NB4 (cell line): ENCODE measurements around the gene SREBF1.

Experiments used
- DNase-seq: peaks from one replicate; pipeline ENCODE4 v3.0.0; 2010; ENCODE audit warnings: low read depth
- H3K4me3 ChIP-seq: one replicate; pipeline ENCODE4 v1.5.1; 2011; ENCODE audit warnings: mild to moderate bottlenecking, low read depth, low read length, moderate library complexity
- MYC ChIP-seq: IDR thresholded peaks from 2 replicates; pipeline ENCODE4 v1.6.1; 2011; ENCODE audit warnings: low read depth, low read length
- POLR2A ChIP-seq: IDR thresholded peaks from 2 replicates; pipeline ENCODE4 v1.6.1; 2011; ENCODE audit warnings: mild to moderate bottlenecking; ENCODE audit not compliant: insufficient read length; ENCODE audit errors: extremely low read depth
- TF ChIP-seq, protein P1 (sequence below): IDR thresholded peaks from 2 replicates; pipeline ENCODE4 v1.6.1; 2011; ENCODE audit warnings: low read depth, low read length
- TF ChIP-seq, protein P2 (sequence below): IDR thresholded peaks from one replicate; pipeline ENCODE4 v1.5.1; 2012; ENCODE audit warnings: low read depth, low read length

The SREBF1 gene

DNA sequence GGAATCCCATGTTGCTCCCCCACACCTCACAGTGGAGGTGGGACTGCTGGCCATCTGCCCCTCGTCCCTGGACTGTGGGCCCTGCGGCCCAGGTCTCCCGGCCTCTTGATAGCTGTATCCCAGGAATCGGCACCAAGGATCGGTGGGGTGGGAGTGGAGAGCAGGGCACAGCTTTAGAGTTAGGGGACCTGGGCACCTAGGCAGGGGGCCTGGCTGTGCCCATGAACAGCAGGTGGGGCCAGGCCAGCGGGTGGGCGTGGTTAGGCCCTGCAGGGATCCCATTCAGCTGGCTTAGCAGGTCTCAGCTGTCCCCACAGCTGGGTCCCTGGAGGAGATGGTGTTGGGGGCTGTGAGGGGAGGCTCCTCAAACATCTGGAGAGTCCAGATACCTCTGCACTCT lies 49.2 kb downstream of the SREBF1 start:
- no peak overlapping the region for H3K4me3 ChIP-seq
- no peak for DNase-seq
- TF ChIP-seq, protein P1, sequence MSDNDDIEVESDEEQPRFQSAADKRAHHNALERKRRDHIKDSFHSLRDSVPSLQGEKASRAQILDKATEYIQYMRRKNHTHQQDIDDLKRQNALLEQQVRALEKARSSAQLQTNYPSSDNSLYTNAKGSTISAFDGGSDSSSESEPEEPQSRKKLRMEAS = no peak
- TF ChIP-seq MYC (no peak), POLR2A (no peak)
- TF ChIP-seq, protein P2, sequence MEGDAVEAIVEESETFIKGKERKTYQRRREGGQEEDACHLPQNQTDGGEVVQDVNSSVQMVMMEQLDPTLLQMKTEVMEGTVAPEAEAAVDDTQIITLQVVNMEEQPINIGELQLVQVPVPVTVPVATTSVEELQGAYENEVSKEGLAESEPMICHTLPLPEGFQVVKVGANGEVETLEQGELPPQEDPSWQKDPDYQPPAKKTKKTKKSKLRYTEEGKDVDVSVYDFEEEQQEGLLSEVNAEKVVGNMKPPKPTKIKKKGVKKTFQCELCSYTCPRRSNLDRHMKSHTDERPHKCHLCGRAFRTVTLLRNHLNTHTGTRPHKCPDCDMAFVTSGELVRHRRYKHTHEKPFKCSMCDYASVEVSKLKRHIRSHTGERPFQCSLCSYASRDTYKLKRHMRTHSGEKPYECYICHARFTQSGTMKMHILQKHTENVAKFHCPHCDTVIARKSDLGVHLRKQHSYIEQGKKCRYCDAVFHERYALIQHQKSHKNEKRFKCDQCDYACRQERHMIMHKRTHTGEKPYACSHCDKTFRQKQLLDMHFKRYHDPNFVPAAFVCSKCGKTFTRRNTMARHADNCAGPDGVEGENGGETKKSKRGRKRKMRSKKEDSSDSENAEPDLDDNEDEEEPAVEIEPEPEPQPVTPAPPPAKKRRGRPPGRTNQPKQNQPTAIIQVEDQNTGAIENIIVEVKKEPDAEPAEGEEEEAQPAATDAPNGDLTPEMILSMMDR = no peak

DNA sequence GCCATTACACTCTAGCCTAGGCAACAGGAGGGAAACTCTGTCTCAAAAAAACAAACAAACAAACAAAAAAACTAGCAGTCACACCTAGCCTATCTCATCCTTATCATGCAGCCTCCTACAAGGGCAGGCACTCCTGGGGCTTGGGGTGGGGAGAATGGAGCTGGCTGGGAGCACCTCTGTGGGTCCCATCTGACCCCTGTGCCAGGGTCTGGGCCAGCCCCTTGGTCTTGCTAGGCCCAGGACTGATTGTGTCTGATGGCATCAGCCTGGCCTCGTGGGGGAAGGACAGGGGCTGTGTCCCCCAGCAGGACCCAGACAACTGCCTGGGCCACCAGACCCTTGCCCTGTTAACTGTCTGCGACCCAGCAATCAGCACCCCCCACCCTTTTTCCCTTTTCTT lies 49.8 kb downstream of the SREBF1 start:
- TF ChIP-seq POLR2A (no peak), MYC (no peak)
- TF ChIP-seq, protein P1 = no peak
- TF ChIP-seq, protein P2 = no peak
- DNase-seq = no peak
- H3K4me3 ChIP-seq = no peak overlapping the region

DNA sequence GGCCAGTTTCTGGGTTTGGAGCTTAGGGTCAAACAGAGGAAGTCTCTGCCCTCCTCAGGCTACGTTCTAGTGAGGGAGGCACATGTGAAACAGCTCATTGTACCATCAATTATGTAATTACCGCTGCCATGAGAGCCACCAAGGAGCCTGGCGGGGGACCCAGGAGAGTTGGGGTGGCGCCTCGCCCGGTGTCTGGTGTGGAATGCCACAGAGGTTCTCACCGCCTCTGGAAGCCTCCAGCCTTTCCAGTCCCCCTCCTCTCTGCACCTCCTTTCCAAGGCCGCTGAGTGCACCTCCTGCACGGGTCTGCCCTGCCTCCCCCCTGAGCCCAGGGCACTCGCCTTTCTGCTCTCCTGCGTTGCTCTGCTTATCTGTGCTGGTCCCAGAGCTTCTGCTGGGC lies 51.4 kb downstream of the SREBF1 start:
- no peak overlapping the region for H3K4me3 ChIP-seq
- TF ChIP-seq POLR2A = no peak
- peak; percentile 25 for DNase-seq

GRCh38 chr17:17784657-17785267 lies 52.0 kb downstream of the SREBF1 start:
- TF ChIP-seq, protein P2 = peak; percentile 20
- no peak for TF ChIP-seq MYC
- H3K4me3 ChIP-seq = no peak overlapping the region
- DNase-seq = peak; percentile 48

DNA sequence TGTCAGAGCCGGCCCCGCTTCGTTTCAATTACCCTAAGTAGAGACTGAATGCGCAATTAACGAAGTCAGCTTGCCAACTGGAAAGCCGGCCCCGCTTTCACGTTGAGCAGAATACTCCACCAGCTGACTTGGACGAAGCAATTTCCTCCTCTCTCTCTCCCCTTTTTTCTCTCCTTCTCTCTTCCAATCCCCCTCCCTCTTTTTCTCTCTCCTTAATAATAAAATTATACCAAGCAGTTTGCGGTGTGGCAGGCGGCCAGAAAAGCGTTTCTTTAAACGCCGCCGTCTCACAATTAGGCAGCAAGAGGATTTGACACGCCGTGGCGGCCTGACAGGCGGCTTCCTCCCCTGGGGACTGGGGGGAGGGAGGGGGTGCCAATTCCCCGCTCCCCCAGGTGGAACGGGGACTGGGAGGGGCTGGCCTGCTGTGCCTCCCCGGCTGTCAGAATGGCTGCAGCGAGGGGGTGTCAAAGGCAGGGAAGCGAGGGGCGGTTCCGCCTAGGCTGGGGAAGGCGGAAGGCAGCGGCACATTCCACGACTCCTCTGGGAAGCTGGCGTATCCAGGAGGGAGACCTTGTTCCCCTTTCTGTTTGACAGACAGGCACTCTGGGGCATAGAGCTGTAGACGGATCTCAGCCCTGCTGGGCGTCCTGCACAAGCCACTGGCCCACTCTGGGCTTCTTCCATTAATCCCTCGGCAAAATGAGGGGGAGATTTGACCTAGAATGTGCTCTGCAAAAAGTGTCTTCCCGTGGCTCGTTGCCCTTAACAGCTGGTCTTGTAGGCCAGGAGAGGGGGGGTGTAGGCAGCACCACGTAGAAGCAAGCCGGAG lies 52.7 kb downstream of the SREBF1 start:
- no peak for TF ChIP-seq MYC
- TF ChIP-seq, protein P2 = no peak
- TF ChIP-seq, protein P1 = no peak
- no peak for TF ChIP-seq POLR2A
- peak overlapping the region; percentile 11 for H3K4me3 ChIP-seq
- DNase-seq = peak; percentile 60

GRCh38 chr17:17783116-17783824 lies 53.5 kb downstream of the SREBF1 start:
- H3K4me3 ChIP-seq = peak overlapping the region; percentile 47
- peak; percentile 78 for DNase-seq
- no peak for TF ChIP-seq POLR2A
- TF ChIP-seq, protein P2 = no peak
